HG03175 (cell line): ENCODE results near the gene AKR7A3.
"Not testable (repeated sequence)": the region's sequence is repeated elsewhere in the genome, so short reads cannot be mapped to it uniquely, and the experiment has no call there.

Source experiments
- ATAC-seq: cut with Tn5 transposase; IDR thresholded peaks from one replicate; pipeline ENCODE4 v1.9.1; 2021; ENCODE audit warnings: mild to moderate bottlenecking, moderate library complexity; ENCODE audit not compliant: unreplicated experiment

AKR7A3 gene

GRCh38 chr1:19300211-19300610 is 11.6 kb upstream of the AKR7A3 start:
- ATAC-seq = no peak

- ATAC-seq = no peak
These were observed 6.1 kb upstream of the AKR7A3 start for GRCh38 chr1:19294638-19295037.

- ATAC-seq = no peak
These were observed 674 bp upstream of the AKR7A3 start for GRCh38 chr1:19289244-19289643.

- no peak for ATAC-seq
These were observed 959 bp downstream of the AKR7A3 start for GRCh38 chr1:19287436-19288185.

- ATAC-seq = not testable (repeated sequence)
These were observed 2.8 kb downstream of the AKR7A3 start for GRCh38 chr1:19285807-19286206.

GRCh38 chr1:19285366-19285765 is 3.2 kb downstream of the AKR7A3 start:
- ATAC-seq = not testable (repeated sequence)

GRCh38 chr1:19284881-19285280 is 3.7 kb downstream of the AKR7A3 start:
- no peak for ATAC-seq

- ATAC-seq = no peak
These were observed 4.7 kb downstream of the AKR7A3 start for GRCh38 chr1:19283891-19284290.

GRCh38 chr1:19274636-19275035 is 13.9 kb downstream of the AKR7A3 start:
- ATAC-seq = no peak

GRCh38 chr1:19273844-19274531 is 14.6 kb downstream of the AKR7A3 start:
- ATAC-seq = not testable (repeated sequence)

- ATAC-seq = no peak
These were observed 15.3 kb downstream of the AKR7A3 start for GRCh38 chr1:19273106-19273843.

- ATAC-seq = no peak
These were observed 16.5 kb downstream of the AKR7A3 start for GRCh38 chr1:19272064-19272463.

- not testable (repeated sequence) for ATAC-seq
These were observed 18.2 kb downstream of the AKR7A3 start for GRCh38 chr1:19270343-19270730.

- ATAC-seq = not testable (repeated sequence)
These were observed 18.9 kb downstream of the AKR7A3 start for GRCh38 chr1:19269427-19270342.

GRCh38 chr1:19268445-19268844 is 20.1 kb downstream of the AKR7A3 start:
- ATAC-seq = no peak

- ATAC-seq = no peak
These were observed 25.8 kb downstream of the AKR7A3 start for GRCh38 chr1:19262744-19263143.

GRCh38 chr1:19262047-19262446 is 26.5 kb downstream of the AKR7A3 start:
- no peak for ATAC-seq

- ATAC-seq = no peak
These were observed 28.1 kb downstream of the AKR7A3 start for GRCh38 chr1:19260211-19261138.

- ATAC-seq = no peak
These were observed 30.2 kb downstream of the AKR7A3 start for GRCh38 chr1:19258353-19258752.
